ENCODE measurements around the gene ZDHHC21. TPM values are rescaled to one million over a fixed set of nuclear protein-coding genes. Genes with fewer than 3 reads are reported as not detected.
A peak's percentile ranks its signal among the peaks of the same experiment; 100 is the strongest.

The ZDHHC21 gene
- total RNA-seq, 1 donor, result 5.9 TPM

GRCh38 chr9:14618836-14619420 lies 74.3 kb downstream of the ZDHHC21 start:
- no peak for DNase-seq (ENCODE audit: low read depth in 2 of 3, low spot score in 2 of 3)

GRCh38 chr9:14616188-14616982 lies 76.8 kb downstream of the ZDHHC21 start:
- DNase-seq (ENCODE audit: low read depth in 2 of 3, low spot score in 2 of 3), result peak in 2 of 3 donors; percentile 39 to 81

- no peak for DNase-seq (ENCODE audit: low read depth in 2 of 3, low spot score in 2 of 3)
Observed at GRCh38 chr9:14608540-14608939, 84.7 kb downstream of the ZDHHC21 start.

GRCh38 chr9:14597171-14597799 lies 95.9 kb downstream of the ZDHHC21 start:
- DNase-seq (ENCODE audit: low read depth in 2 of 3, low spot score in 2 of 3), result no peak

GRCh38 chr9:14593406-14593805 lies 99.8 kb downstream of the ZDHHC21 start:
- no peak for DNase-seq (ENCODE audit: low read depth in 2 of 3, low spot score in 2 of 3)

GRCh38 chr9:14591411-14591810 lies 101.8 kb downstream of the ZDHHC21 start:
- no peak for DNase-seq (ENCODE audit: low read depth in 2 of 3, low spot score in 2 of 3)

GRCh38 chr9:14585730-14586473 lies 107.3 kb downstream of the ZDHHC21 start:
- DNase-seq (ENCODE audit: low read depth in 2 of 3, low spot score in 2 of 3), result no peak

GRCh38 chr9:14584571-14584970 lies 108.7 kb downstream of the ZDHHC21 start:
- DNase-seq (ENCODE audit: low read depth in 2 of 3, low spot score in 2 of 3), result no peak

- no peak for DNase-seq (ENCODE audit: low read depth in 2 of 3, low spot score in 2 of 3)
Observed at GRCh38 chr9:14578030-14578429, 115.2 kb downstream of the ZDHHC21 start.

GRCh38 chr9:14574173-14574572 lies 119.1 kb downstream of the ZDHHC21 start:
- DNase-seq (ENCODE audit: low read depth in 2 of 3, low spot score in 2 of 3), result no peak

GRCh38 chr9:14573319-14573718 lies 119.9 kb downstream of the ZDHHC21 start:
- no peak for DNase-seq (ENCODE audit: low read depth in 2 of 3, low spot score in 2 of 3)

GRCh38 chr9:14565352-14566016 lies 127.7 kb downstream of the ZDHHC21 start:
- no peak for DNase-seq (ENCODE audit: low read depth in 2 of 3, low spot score in 2 of 3)

GRCh38 chr9:14563902-14564624 lies 129.2 kb downstream of the ZDHHC21 start:
- DNase-seq (ENCODE audit: low read depth in 2 of 3, low spot score in 2 of 3), result no peak

GRCh38 chr9:14561929-14562405 lies 131.3 kb downstream of the ZDHHC21 start:
- no peak for DNase-seq (ENCODE audit: low read depth in 2 of 3, low spot score in 2 of 3)

Other genes with a start within 250 kb of the ZDHHC21 start
- gene CER1, start 29.3 kb upstream of the ZDHHC21 start, total RNA-seq, result under 0.01 TPM
- gene FREM1, start 217.0 kb upstream of the ZDHHC21 start, total RNA-seq, result 26.4 TPM